Measurements from ENCODE around the gene PRKCE.
"Not testable (repeated sequence)": the region's sequence is repeated elsewhere in the genome, so short reads cannot be mapped to it uniquely, and the experiment has no call there.

PRKCE gene

DNA sequence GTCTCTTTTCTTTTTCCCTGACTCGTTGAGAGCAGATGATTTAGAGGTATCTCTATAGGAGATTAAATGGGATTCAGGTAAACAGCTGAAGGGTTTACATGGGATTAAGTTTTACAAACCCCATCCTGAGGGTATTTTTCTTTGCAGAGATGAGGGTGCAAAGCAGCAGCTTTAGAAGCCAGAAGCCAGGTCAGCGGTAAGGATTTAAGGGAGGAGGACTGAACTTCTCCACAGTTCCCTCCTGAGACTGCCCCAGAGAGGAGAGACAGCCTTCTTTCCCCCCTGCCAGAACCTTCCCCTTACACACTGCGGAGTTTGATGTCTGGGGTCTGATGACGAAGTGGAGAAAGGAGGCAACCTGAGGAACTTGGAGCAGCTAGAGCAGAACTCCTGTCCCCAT lies 220.1 kb downstream of the PRKCE start:
- DNase-seq, result no peak

DNA sequence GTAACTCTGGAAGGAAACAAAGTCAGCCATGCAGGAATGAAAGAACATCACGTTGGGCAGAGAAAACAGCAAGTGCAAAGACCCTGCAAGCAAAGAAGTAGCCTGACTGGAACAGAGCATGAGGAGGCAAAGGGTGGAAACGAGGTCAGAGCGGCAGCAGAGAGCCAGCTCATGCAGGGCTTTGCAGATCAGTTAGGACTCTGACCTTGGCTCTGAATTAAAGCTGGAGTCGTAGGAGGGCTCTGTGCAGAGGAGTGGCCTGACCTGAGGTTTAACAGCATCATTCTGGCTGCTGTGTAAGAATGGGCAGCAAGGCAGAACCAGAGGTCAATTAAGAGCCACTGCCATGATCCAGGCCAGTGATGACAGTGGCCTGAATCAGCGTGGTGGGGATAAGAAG lies 220.7 kb downstream of the PRKCE start:
- no peak for DNase-seq

DNA sequence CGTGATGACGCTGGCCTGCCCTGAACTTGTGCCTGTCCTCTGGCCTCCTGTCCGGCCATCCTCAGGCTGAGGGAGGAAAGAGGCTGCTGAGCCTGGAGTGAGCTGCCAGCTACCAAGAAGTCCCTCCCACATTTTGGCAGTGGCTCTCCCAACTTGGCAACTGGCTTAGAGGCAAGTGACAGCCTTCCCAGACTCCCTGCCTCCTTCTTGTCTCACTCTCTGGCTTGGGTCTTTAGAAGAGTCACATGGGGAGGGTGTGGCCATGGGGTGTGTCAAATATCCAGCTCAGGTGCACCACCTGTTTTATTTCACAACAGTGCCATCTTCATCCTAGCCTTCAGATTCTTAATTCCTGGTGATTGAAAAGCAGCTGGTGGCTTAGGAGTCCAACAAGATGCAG lies 222.9 kb downstream of the PRKCE start:
- no peak for DNase-seq

DNA sequence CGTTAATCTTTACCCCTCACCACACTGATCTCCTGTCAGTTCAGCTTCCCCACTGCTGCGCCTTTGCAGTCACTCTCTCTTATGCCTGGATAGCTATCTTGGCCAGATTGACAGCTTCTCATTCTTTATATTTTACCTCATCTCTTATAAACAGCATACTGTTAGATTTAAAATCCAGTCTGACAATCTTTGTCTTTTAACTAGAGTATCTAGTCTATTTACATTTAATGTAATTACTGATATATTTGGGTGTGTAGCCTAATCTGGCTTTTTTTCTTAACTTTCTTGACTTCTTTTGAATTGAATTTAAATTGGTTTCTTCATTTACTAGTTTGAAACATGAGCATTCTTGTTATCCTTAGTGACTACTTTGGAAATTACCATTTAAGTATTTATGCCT lies 225.1 kb downstream of the PRKCE start:
- no peak for DNase-seq

DNA sequence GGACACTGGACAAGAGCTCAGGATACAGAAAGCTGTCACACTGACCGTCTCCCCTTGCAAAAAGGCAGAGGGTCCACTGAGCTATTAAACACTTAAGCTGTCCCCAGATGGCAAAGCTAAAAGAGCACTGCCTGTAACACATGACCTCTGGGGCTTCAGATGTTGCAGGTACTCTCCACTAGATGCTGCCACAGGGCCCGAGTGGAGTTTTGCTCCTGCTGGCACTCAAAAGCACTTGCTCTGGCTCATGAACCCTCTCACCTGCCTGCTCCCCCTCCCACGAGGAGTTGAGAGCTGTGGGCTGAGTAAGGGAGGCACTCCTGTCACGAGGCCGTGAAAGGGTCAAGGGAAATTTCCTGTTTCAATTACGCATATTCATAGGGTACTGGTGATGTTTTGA lies 227.9 kb downstream of the PRKCE start:
- no peak for DNase-seq

DNA sequence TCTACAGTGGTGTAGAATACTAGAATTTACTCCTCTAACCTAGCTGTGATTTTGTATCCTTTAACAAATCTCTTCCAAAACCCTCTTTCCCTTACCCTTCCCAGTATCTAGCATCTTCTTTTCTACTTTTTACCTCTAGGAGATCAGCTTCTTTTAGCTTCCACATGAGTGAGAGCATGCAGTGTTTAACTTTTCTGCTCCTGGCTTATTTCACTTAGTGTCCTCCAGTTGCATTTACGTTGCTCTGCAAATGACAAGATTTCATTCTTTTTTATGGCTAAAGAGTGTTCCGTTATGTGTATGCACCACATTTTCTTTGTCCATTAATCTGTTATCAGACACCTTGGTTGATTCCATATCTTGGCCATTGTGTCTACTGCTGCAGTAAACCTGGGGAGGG lies 228.5 kb downstream of the PRKCE start:
- no peak for DNase-seq

DNA sequence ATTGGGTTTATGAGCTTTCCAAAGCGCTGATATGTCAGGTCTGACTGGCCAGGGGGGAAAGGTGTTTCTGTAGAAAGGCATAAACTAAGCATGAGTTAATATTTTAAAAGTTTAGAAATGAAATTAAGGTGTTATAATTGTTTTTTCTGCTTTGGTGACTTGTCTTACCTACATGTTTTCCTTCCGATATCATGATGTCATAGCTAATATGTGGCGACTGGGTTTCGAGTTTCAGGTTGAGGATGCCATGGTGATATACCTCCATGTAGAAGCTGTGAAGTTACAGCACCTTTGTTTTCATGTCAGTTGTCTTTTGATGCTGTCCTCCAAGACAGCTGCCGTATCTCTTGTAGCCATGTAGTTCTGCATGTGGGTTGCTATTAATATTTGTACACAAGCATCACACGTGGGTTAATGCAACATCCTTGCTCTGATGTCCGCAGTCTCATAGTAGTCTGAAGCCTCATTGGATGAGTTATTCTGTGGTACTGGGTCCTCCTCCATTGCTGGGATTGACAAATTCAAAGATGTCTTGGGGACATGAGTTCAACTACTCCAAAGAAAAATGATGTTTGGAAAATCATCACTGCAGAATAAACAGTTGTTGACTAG lies 230.6 kb downstream of the PRKCE start:
- DNase-seq, result no peak

DNA sequence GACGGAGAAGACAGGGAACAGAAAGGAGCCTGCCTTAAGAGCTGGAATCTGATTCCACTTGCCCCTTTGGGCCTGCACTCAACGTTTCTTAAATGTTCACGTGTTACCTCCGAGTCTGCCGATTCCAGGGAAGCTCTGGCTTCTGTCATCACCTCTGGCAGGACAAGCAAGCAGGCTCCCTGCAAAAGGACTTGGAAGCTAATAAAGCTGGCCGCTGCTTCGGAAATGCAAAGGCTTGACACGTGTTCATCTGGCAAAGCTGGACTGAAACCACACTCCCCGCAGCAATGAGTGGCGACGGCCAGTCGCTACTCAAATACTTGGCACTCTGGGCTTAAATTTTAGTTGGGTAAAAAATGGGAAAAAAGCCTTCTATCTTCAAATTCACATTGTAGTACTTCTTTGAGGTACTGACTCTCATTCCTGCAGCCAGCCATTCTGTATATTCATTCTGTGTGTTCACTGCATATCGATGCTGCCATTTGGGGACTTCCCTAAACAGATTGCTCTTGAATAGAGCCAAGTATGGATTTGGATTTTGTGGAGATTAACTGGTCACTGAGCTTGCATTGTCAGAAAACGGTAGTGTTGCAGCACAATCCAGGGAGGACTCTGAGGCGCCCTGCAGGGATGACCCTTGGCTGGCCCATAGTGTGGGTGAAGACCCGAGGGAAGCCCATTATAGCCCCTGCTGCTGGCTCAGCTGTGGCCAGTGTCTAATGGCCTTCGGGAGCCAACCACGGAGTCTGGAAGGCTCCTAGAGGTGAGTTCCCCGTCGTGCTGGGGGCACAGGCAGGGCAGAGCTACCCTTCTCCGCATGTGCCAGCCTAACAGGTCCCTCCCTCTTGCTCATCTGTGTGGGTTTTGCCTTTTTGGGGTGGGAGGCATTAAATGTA lies 231.5 kb downstream of the PRKCE start:
- no peak for DNase-seq

DNA sequence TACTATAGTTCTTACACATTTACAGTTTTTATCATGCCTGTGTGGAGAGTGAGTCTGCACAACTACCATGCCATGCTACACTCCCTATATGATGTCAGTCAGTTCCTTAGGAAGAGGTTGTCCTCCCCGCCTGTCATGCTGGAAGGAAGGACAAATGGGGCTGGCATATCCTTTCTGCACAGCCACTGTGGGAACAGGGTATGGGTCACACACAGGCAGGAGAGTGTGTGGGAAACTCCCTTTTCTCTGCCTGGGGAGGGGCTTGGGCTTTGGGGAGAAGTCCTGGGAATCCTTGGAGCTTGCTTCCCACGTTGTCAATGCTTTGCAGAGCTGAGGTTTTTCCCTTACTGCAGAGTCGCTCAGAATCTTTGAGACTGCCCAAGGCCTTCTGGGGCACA lies 232.1 kb downstream of the PRKCE start:
- DNase-seq, result no peak

DNA sequence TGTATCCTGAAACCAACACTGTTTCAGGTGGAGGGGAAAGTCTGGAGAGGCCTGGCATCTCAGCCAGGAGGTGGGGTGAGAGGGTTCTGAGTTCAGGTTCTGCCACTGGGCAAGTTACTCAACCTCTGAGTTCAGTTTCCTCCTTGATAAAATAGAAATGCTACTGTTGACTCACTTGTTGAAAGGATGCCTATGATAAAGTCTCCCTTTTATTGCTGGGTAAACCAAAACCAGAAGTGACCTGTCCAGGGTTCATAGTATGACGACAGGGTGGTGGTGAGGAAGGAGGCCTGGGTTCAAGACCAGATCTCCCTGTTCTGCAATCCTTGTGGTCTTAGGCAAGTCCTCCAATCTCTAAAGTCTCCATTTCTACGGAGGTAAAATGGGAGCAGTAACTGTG lies 232.7 kb downstream of the PRKCE start:
- DNase-seq, result no peak

DNA sequence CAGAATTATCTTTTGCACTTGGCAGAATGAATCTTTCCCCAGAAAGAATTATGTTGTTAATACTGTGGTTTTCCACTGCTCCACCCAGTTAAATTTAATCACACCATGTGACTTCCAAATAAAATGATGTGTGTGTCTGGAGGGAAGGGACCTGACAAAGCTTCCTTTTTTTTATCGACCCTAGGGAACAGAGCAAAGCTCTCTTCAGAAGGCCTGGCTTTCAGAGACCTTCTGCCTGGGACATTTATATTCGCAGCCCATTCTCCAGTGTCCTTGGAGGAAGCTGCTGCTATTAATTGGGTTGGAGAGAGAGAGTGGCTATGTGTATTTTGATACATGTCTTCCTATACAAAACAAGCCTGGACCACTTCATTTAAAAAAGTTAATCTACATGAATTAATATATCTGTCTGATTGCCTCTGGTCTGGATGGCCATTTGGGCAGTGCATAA lies 233.7 kb downstream of the PRKCE start:
- no peak for DNase-seq

DNA sequence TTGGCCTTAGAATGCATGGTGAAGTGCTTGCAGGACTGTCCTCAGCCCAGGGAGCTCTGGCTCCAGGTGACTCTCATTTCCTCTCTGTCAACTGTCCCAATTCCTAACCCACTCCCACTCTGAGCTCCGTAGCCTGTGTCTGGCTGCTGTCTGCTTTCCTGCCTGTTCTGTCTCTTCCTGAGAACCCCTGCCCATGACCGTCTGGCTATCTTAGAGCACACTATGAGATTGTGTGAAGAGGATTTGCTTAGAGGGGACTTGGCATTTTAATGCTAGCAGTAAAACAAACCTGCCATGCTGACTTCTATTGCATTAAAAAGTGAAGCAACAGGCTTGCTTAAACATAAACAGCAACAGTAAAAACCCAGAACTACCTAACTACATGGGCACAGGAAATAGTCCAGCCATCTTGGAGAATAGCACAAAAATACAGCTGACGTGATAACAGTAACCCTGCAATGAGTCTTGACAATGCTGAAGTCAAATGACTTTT lies 234.7 kb downstream of the PRKCE start:
- DNase-seq, result no peak

DNA sequence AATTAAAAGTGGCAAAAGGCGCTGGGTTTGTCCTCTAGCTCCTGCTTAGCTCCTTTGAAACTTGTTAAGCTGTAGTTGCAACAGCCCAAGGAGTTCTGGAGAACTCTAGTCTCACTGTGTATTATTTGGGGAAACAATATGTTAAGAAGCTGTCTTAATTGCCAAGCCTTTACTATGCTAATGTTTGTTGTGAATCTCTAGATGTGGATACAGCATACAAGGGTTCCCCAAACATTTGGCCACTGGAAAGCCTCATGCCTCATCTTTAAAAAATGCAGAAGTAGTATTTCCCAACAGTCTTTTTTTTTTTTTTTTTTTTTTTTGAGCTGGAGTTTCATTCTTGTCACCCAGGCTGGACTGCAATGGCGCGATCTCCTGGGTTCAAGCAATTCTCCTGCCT lies 236.7 kb downstream of the PRKCE start:
- DNase-seq, result no peak

DNA sequence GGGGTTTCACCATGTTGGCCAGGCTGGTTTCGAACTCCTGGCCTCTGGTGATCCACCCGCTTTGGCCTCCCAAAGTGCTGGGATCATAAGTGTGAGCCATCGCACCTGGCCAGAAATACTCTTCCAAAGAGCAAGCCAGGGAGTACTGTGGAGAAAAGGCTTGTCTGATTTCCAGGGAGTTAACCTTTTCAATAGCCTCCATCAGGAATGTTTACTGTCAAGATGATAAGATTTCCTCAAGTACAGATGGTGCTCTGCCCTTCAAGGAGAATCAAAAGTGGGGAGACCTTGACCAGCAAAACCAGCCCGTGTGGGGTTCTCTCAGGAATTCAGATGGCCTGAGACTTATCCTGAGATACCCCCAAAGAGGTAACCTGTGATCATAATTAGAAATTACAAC lies 237.2 kb downstream of the PRKCE start:
- no peak for DNase-seq

DNA sequence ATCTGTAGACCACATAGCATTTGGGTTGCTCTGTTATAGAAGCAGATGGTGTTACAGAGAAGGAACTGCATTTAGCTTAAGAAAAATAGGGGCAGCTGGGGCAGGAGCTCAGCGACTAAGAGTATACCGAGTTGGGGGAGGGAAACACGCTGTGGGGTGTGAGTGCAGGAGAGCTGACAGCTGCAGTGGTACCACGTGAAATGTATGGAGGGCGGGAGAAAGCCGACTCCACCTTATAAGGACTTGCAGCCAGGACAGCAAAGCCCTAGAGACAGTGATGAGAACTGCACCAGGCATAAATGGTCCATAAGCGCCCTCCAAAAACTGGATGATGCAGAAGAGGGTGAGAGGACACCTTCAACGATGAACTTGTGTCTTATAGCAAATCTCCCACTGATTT lies 237.6 kb downstream of the PRKCE start:
- peak; percentile 41 for DNase-seq

DNA sequence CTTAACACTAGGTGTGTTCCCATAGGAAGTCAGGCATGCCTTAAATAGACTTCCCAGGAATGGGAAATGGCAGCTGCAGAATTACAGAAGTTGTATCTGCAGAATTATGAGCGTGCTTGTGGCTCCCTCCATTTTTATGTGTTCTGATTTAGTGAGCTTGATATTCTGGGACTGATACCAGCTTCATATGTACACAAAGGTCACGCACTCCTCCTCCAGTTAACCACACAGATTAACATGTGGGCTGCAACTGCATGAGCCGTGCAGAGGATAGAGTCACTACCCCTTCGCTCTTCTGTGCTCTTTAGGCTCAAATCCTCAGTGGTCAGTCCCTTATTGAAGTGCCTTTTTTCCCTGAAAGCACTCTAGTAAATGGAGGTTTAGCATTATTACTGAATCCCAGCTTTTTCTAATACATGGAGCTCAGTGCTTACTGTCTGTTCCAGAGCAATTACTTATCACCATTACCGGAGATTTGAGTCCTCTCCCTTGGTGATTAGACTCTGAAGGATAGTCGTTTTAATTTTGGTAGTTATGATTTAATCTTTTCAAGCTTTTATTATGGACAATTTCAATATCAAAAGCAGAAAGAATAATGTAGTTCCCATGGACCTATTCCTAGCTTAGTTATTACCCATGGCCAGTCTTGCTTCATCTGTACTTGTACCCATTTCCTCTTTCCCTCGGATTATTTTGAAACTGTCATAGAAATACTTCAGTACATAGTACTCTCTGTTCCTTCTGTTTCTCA lies 238.3 kb downstream of the PRKCE start:
- no peak for DNase-seq

DNA sequence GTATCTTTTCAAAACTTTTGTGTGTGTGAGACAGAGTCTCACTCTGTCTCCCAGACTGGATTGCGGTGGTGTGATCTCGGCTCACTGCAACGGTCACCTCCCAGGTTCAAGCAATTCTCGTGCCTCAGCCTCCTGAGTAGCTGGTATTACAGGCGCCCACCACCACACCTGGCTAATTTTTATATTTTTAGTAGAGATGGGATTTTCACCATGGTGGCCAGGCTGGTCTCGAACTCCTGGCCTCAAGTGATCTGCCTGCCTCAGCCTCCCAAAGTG lies 238.8 kb downstream of the PRKCE start:
- not testable (repeated sequence) for DNase-seq

DNA sequence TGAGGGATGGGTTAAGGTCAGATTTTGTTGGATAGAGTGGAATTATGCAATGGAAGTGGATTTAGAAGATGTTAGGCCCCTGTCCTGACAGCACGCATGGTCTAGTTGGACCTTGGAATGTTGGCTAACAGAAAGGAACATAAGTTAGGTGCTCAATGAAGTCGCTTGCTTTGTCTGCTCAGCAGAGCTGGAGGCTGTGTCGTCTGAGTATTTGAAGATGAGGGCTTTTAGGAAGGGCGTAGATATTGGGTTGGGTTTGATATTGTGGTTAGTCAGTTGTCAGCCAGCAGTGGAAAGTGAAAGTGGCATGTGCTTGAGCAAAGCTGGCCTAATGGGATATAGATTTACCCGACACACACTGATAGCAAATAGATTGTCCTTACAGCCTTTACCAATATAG lies 239.3 kb downstream of the PRKCE start:
- peak; percentile 78 for DNase-seq

DNA sequence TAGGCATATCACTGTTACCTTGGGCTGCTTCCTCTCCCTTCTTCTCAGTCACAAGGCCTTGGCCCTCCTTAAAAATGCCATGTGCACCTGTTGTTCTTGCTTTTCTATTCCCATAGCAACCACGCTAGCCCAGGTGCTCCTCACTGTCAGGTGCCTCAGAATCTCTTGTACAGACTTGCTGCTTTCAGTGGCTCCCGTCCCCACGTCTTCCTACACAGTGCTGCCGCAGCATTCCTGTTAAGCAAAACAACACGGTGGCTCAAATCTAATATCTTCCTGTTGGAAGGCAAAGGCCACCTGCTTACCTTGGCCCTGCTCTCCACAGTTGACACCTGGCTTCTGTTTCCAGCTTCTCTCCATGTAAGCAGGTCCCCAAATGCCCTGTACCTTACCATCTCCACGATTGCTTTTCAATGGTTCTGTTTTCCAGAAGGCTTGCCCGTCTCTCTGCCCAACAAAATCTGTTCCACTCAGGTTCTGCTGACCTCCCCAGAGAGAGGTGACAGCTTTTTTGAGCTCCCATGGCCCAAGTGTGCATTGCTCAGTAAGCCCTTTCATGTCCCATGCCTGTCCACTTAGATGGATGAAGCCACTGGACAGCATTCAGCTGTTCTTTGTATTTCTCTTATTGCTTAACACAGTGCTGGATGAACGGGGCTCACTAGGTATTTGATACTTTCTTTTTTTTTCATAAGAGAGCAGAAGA lies 240.4 kb downstream of the PRKCE start:
- no peak for DNase-seq

DNA sequence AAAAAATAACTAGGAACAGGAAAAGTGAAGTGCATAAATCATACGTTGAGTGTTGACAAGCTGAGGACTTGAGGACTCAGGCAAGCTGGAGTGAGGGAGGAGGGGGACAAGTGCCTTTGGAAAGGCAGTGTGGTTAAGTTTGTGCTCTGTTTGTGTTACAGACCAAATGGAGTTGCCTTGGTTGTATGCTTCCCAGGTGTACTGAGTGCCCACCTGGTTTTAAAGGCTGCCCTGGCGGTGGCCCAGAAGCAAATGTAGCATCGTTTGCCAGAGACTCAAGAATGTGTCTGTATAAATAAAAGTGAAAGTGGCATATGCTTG lies 240.9 kb downstream of the PRKCE start:
- DNase-seq, result no peak

DNA sequence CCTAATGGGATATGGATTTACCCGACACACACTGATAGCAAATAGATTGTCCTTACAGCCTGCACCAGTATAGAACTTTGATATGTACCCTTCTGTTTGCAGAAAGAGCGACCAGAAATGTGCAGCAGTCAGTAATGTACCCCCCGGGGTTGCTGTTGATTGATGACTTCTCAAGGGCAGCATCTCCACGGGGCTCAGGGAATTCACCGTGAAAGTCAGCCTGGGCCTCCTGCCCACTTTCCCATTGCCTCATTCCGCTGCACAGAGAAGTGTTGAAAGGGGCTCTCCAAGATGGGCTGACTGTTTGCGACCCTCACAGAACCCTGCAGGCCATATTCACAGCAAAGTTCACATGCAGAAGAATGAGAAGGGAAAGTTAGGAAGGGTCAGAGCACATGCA lies 241.3 kb downstream of the PRKCE start:
- no peak for DNase-seq

DNA sequence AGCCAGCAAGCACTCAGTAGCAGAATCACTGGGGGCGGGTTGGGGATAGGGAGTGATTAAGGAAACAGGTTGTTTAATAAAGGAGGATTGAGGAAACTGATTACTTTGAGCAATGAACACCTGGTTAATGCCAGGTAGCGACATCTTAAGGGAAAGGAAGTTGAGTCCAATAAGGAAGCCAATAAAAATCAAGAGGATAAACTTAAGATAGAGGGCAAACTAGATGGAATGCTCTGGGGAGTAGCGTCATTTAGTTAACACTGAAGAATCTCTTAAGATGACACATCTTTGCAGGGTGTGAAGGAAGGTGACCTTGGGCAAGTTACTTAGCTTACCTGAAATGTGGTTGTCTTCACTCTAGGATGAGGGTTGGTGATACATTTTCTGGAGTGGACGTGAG lies 242.7 kb downstream of the PRKCE start:
- no peak for DNase-seq

DNA sequence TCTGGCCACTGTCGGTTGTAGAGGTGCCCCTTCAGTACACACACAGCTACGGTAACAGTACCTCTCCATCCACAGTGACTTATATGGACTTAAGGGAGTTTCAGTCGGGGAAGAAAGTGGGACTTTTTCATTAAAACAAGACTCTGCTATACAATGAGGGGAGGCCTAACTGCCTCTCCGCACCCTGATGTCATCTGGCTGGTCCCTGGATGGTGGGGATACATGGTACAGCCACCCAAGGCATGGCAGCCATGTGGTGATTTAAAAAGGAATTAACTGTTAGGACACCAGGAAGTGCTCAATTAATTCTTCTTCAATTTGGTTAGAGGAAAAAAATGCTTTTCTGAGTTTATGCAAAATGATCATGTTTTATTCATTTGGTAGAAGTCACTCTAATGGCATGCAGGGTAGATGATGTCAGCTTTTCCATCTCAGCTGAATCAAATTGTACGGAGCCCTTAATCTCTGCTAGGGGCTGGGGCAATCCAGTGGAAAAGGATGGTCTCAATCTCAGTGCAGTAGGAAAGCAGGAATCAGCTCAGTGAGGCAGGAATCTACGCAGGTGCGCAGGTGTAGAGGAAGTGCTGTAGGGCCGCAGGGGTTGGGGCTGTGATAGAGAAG lies 243.9 kb downstream of the PRKCE start:
- DNase-seq, result no peak
